Tibial artery (tissue), 4 donors: ENCODE measurements around the gene NEGR1.
A peak's percentile ranks its signal among the peaks of the same experiment; 100 is the strongest.

Experiments used
- DNase-seq, 2 donors: peaks; one replicate each; pipeline ENCODE4 v3.0.0-alpha.2; 2019
- H3K27ac ChIP-seq, 2 donors: fragments of 200-600 bp; sonication (generic) in 1 of 2; 1 replicate in 1 of 2; 2 replicates in 1 of 2; pipeline ENCODE4 v1.5.1; 2018 to 2019; ENCODE audit warnings: mild to moderate bottlenecking in 1 of 2
- H3K27me3 ChIP-seq, 2 donors: fragments of 200-600 bp; sonication (generic) in 1 of 2; one replicate each; pipeline versions ENCODE4 v1.5.1 to v1.6.0; 2016 to 2019
- H3K36me3 ChIP-seq, 3 donors: fragments of 200-600 bp; sonication (generic) in 2 of 3; one replicate each; pipeline ENCODE4 v1.5.1; 2016 to 2019; ENCODE audit warnings: mild to moderate bottlenecking in 2 of 3
- H3K4me1 ChIP-seq, 4 donors: fragments of 200-600 bp; sonication (generic) in 2 of 4; 1 replicate in 3 of 4; 2 replicates in 1 of 4; pipeline ENCODE4 v1.5.1; 2016 to 2019
- H3K4me3 ChIP-seq, 2 donors: fragments of 200-600 bp; sonication (generic) in 1 of 2; 1 replicate in 1 of 2; 2 replicates in 1 of 2; pipeline ENCODE4 v1.5.1; 2018 to 2019; ENCODE audit warnings: mild to moderate bottlenecking in 2 of 2
- H3K9me3 ChIP-seq, 3 donors: fragments of 200-600 bp; sonication (generic) in 1 of 3; one replicate each; pipeline ENCODE4 v1.5.1; 2016 to 2019
- intact Hi-C: fragments of 100-400 bp; cut with DNase I; formaldehyde crosslinking; loops from one replicate; pipeline ENCODE4 v1.15.0; 2023; ENCODE audit warnings: low total_unique reads
- TF ChIP-seq, protein P1 (sequence below), 2 experiments: fragments of 200-600 bp in 1 of 2; fragments of 450-650 bp in 1 of 2; IDR thresholded peaks; one replicate each; pipeline ENCODE4 v1.5.1; 2017 to 2019; ENCODE audit warnings: antibody characterized with exemption in 2 of 2, mild to moderate bottlenecking in 1 of 2, moderate library complexity in 1 of 2

The NEGR1 gene

DNA sequence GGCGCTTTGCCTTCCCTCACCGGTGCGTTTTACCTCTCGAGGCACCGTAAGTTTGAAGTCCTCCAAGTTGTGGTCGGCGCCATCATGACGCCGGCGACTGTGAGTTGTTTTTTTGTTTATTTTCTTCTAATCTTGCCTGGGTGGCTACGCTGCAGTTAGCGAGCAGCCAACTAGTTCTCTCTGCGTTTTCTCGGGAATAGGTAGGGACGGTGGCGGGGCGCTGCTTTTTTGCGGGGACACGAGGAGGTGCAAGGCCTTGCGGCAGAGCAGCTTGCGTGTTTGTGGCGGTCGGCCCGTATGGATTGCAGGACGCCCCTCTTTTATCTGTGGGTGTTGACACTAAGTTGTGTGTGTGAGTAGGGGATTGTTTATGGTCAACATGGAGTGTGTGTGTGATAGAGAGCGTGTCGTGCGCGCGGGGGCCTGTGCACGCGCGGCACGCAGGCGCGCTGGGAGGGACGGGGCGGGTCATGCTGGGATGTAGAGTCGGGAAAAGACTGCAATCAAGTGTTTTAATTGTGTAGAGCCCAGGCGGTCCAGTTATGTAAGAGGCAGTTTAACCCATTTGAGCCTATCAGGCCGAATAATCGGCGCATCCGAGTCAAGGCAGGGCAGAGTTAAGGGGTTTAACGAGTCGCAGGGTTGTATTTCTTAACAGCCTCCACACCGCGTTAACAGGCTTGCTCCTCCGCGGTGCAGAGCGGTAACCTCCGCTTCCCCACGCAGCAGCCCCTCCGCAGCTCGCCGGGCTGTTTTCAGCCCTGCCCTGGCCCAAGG lies 1.2 kb upstream of the NEGR1 start:
- peak; percentile 82 to 87 for DNase-seq
- Histone ChIP-seq H3K4me3 (peak overlapping the region; percentile 85 to 91), H3K27me3 (no peaks in the 10 kb centered on the region), H3K27ac (peak overlapping the region; percentile 96 to 99), H3K4me1 (peaks cover 0 to 39% (median 5%) of the 10 kb centered on the region in 4 donors), H3K36me3 (no peaks in the 10 kb centered on the region), H3K9me3 (no peaks in the 10 kb centered on the region)
- intact Hi-C loops, result no loop called here
- TF ChIP-seq, protein P1, sequence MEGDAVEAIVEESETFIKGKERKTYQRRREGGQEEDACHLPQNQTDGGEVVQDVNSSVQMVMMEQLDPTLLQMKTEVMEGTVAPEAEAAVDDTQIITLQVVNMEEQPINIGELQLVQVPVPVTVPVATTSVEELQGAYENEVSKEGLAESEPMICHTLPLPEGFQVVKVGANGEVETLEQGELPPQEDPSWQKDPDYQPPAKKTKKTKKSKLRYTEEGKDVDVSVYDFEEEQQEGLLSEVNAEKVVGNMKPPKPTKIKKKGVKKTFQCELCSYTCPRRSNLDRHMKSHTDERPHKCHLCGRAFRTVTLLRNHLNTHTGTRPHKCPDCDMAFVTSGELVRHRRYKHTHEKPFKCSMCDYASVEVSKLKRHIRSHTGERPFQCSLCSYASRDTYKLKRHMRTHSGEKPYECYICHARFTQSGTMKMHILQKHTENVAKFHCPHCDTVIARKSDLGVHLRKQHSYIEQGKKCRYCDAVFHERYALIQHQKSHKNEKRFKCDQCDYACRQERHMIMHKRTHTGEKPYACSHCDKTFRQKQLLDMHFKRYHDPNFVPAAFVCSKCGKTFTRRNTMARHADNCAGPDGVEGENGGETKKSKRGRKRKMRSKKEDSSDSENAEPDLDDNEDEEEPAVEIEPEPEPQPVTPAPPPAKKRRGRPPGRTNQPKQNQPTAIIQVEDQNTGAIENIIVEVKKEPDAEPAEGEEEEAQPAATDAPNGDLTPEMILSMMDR (IDR thresholded peaks at IDR 0.05), result no peak

DNA sequence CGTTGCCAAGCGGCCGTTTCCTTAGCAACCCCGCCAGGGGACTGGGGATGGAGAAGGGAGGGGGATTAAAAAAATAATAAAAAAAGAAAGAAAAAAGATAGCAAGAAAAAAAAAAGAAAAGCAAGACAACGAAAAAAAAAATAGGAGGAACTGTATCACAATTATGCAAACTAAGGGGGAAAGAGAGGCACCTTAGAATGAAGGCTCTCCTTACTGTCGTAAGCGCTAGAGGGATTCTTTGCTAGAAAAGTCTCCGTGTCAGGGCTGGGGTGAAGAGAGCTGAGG lies 625 bp upstream of the NEGR1 start:
- peak overlapping the region; percentile 85 to 91 for H3K4me3 ChIP-seq
- no peak for DNase-seq
- intact Hi-C loops, result no loop called here
- H3K27me3 ChIP-seq, result no peaks in the 10 kb centered on the region
- H3K27ac ChIP-seq, result peak overlapping the region; percentile 96 to 99
- no peaks in the 10 kb centered on the region for H3K36me3 ChIP-seq
- H3K9me3 ChIP-seq, result no peaks in the 10 kb centered on the region
- TF ChIP-seq, protein P1 (IDR thresholded peaks at IDR 0.05), result peak in 1 of 2 experiments; percentile 1
- peaks cover 0 to 43% (median 5%) of the 10 kb centered on the region in 4 donors for H3K4me1 ChIP-seq

DNA sequence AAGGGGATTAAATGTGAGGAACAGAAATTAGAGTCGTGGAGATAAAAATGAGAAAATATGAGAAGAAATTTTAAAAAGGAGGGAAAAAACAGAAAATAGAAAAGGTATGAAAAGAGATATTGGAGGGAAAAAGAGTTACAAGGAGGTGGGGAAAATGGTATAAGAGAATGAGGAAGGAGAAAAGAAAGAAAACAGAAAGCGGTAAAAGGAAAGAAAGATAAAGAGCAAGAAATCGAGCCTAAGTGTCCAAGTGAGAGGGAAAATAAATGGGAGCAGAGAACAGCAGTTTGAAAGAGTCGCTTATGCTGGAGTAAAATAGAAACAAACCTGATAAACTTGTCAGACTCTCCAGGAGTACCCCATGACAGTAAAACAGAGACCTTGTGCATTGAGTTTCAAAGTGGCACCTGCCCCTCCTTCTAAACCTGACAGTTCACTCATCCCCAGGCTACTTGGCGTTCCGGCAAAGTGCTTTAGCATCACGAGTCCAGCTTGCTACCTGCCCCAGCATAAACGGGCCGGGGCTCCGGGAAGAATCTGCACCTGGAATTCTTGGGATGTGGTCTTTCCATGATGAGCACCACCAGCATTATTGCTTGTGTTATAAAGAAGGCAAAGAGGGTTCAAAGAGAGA lies 585 bp downstream of the NEGR1 start:
- Histone ChIP-seq H3K36me3 (no peaks in the 10 kb centered on the region), H3K9me3 (no peaks in the 10 kb centered on the region), H3K4me3 (peak overlapping the region; percentile 85 to 91), H3K4me1 (peaks cover 0 to 43% (median 5%) of the 10 kb centered on the region in 4 donors), H3K27me3 (no peaks in the 10 kb centered on the region), H3K27ac (peak overlapping the region; percentile 96 to 99)
- intact Hi-C loops, result no loop called here
- peak; percentile 23 to 64 for DNase-seq
- TF ChIP-seq, protein P1 (IDR thresholded peaks at IDR 0.05), result no peak

DNA sequence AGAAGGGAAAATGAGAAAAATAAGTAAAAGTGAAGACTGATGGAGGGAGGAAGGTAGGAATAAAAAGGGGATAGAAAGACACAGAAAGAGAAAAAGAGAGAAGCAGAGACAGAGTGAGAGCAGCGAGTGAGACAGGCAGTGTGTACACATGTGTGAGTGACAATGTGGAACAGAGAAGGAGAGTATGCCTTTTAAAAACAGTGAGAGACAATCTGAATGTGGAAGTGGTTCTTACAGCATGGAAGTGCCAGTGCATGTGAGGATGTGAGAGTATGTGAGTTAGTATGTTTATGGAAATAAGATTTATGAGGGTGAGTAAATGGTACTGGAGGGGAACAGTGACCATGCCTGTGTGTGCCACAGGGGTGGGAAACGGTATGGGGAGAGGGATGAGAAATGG lies 1.2 kb downstream of the NEGR1 start:
- H3K36me3 ChIP-seq, result no peaks in the 10 kb centered on the region
- intact Hi-C loops, result no loop called here
- no peaks in the 10 kb centered on the region for H3K9me3 ChIP-seq
- H3K27me3 ChIP-seq, result no peaks in the 10 kb centered on the region
- peak overlapping the region; percentile 85 to 91 for H3K4me3 ChIP-seq
- DNase-seq, result no peak
- TF ChIP-seq, protein P1 (IDR thresholded peaks at IDR 0.05), result no peak
- H3K27ac ChIP-seq, result peak overlapping the region; percentile 96 to 99
- peaks cover 0 to 43% (median 5%) of the 10 kb centered on the region in 4 donors for H3K4me1 ChIP-seq

- Histone ChIP-seq H3K4me1 (peaks cover 0 to 43% (median 5%) of the 10 kb centered on the region in 4 donors), H3K27me3 (no peaks in the 10 kb centered on the region), H3K4me3 (peak overlapping the region; percentile 85 to 91), H3K36me3 (no peaks in the 10 kb centered on the region), H3K9me3 (no peaks in the 10 kb centered on the region), H3K27ac (peak overlapping the region; percentile 96 to 99)
- no peak for DNase-seq
- TF ChIP-seq, protein P1 (IDR thresholded peaks at IDR 0.05), result no peak
- intact Hi-C loops, result no loop called here
Measured at GRCh38 chr1:72280711-72281110, 1.6 kb downstream of the NEGR1 start.
